SK-N-SH treated with all-trans-retinoic acid at 6 μM for 48 hours (cell line): ENCODE results near the gene PKMYT1.

ENCODE experiments used
- RARB ChIP-seq: fragments of 250-450 bp; sonication (Bioruptor Pico); IDR thresholded peaks from 2 replicates; pipeline ENCODE4 v1.8.0; 2021; ENCODE audit warnings: mild to moderate bottlenecking, moderate library complexity
- TOX ChIP-seq: fragments of 250-450 bp; sonication (Bioruptor Pico); IDR thresholded peaks from 2 replicates; pipeline ENCODE4 v1.8.0; 2021; ENCODE audit warnings: mild to moderate bottlenecking, moderate library complexity, borderline replicate concordance

DNA sequence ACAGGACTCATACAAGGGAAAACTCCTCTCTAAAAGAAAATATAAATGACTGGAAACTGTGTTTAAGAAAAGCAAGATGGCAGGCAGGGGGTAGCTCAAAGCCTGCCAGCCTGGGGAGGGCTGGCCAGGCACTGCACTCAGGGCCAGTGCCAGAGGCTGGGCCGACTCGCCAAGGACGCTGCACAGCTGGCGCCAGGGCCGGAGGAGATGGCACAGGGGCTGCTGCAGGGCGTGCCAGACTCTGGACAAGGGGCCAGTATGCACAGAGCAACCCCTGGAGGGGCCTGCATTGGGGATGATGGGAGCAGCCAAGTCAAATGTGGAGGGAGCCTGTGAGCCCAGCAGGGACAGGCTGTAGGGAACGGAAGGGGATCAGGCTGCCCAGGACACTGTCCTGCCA is 4.0 kb downstream of the PKMYT1 start:
- TF ChIP-seq RARB (no peak), TOX (no peak)
